Glutamatergic neuron (in vitro differentiated cells): Measurements from ENCODE around the gene PADI1. TPM values are rescaled to one million over a fixed set of nuclear protein-coding genes. Genes with fewer than 3 reads are reported as not detected.

Experiments
- DNase-seq: peaks from one replicate; pipeline ENCODE4 v3.0.0; 2022
- H3K27ac Mint-ChIP-seq: one replicate; pipeline ENCODE4 v1.8.0; 2020; ENCODE audit warnings: mild to moderate bottlenecking, mixed read lengths, inconsistent platforms; ENCODE audit not compliant: unreplicated experiment
- H3K27me3 Mint-ChIP-seq: one replicate; pipeline ENCODE4 v1.8.0; 2020; ENCODE audit warnings: mild to moderate bottlenecking, moderate library complexity, mixed read lengths, inconsistent platforms; ENCODE audit not compliant: unreplicated experiment
- H3K36me3 Mint-ChIP-seq: one replicate; pipeline ENCODE4 v1.8.0; 2020; ENCODE audit warnings: mild to moderate bottlenecking, mixed read lengths, inconsistent platforms; ENCODE audit not compliant: unreplicated experiment
- H3K4me1 Mint-ChIP-seq: one replicate; pipeline ENCODE4 v1.8.0; 2020; ENCODE audit warnings: mild to moderate bottlenecking, low read depth, mixed read lengths, inconsistent platforms; ENCODE audit not compliant: unreplicated experiment
- H3K4me3 Mint-ChIP-seq: one replicate; pipeline ENCODE4 v1.8.0; 2020; ENCODE audit warnings: mild to moderate bottlenecking, mixed read lengths, inconsistent platforms; ENCODE audit not compliant: unreplicated experiment
- H3K9me3 Mint-ChIP-seq: one replicate; pipeline ENCODE4 v1.8.0; 2020; ENCODE audit warnings: mild to moderate bottlenecking, moderate library complexity, mixed read lengths, inconsistent platforms; ENCODE audit not compliant: unreplicated experiment
- CTCF ChIP-seq: fragments of 200-600 bp; sonication (generic); IDR thresholded peaks from one replicate; pipeline ENCODE4 v1.5.0; 2021; ENCODE audit not compliant: partially characterized antibody, unreplicated experiment
- total RNA-seq: library from RNA; stranded (reverse); fragmentation: NEBNext Ultra II Directional; extraction: Animal tissue kit (Norgen Biotek cat#: 25700); gene quantifications from one replicate; pipeline ENCODE4 v1.2.1, GENCODE V29; 2021; ENCODE audit not compliant: unreplicated experiment

The PADI1 gene
- total RNA-seq, 1 donor from 2014 or later, result not detected

GRCh38 chr1:17212009-17212408, 7.1 kb downstream of the PADI1 start:
- Mint-ChIP-seq H3K4me3 (no peak overlapping the region), H3K9me3 (peaks cover 5% of the 10 kb centered on the region), H3K27me3 (peaks cover 5% of the 10 kb centered on the region), H3K36me3 (no peaks in the 10 kb centered on the region), H3K27ac (no peak overlapping the region), H3K4me1 (peaks cover 2% of the 10 kb centered on the region)
- no peak for TF ChIP-seq CTCF
- no peak for DNase-seq

GRCh38 chr1:17212487-17213121, 7.7 kb downstream of the PADI1 start:
- Mint-ChIP-seq H3K36me3 (no peaks in the 10 kb centered on the region), H3K4me1 (peaks cover 2% of the 10 kb centered on the region), H3K4me3 (no peak overlapping the region), H3K27me3 (peaks cover 5% of the 10 kb centered on the region), H3K27ac (no peak overlapping the region), H3K9me3 (peaks cover 5% of the 10 kb centered on the region)
- DNase-seq, result no peak
- no peak for TF ChIP-seq CTCF

GRCh38 chr1:17213148-17213781, 8.3 kb downstream of the PADI1 start:
- Mint-ChIP-seq H3K9me3 (peaks cover 5% of the 10 kb centered on the region), H3K27me3 (peaks cover 3% of the 10 kb centered on the region), H3K4me1 (peaks cover 2% of the 10 kb centered on the region), H3K27ac (no peak overlapping the region), H3K36me3 (no peaks in the 10 kb centered on the region), H3K4me3 (no peak overlapping the region)
- TF ChIP-seq CTCF, result no peak
- no peak for DNase-seq

GRCh38 chr1:17213782-17214148, 8.8 kb downstream of the PADI1 start:
- TF ChIP-seq CTCF, result no peak
- H3K36me3 Mint-ChIP-seq, result no peaks in the 10 kb centered on the region
- peaks cover 5% of the 10 kb centered on the region for H3K9me3 Mint-ChIP-seq
- no peak overlapping the region for H3K4me3 Mint-ChIP-seq
- peaks cover 3% of the 10 kb centered on the region for H3K27me3 Mint-ChIP-seq
- H3K27ac Mint-ChIP-seq, result no peak overlapping the region
- no peak for DNase-seq
- H3K4me1 Mint-ChIP-seq, result peaks cover 2% of the 10 kb centered on the region

- Mint-ChIP-seq H3K4me3 (no peak overlapping the region), H3K4me1 (peaks cover 2% of the 10 kb centered on the region), H3K36me3 (no peaks in the 10 kb centered on the region), H3K27me3 (peaks cover 3% of the 10 kb centered on the region), H3K27ac (no peak overlapping the region), H3K9me3 (peaks cover 3% of the 10 kb centered on the region)
- no peak for DNase-seq
- no peak for TF ChIP-seq CTCF
Measured at GRCh38 chr1:17214876-17215544, 10.1 kb downstream of the PADI1 start.
